ENCODE data around the gene PDCD7. TPM values are rescaled to one million over a fixed set of nuclear protein-coding genes. Genes with fewer than 3 reads are reported as not detected.
"Not testable (repeated sequence)": the region's sequence is repeated elsewhere in the genome, so short reads cannot be mapped to it uniquely, and the experiment has no call there.

The PDCD7 gene
- total RNA-seq, 2 donors from 2014 or later: 25.4 to 33.1 TPM

DNA sequence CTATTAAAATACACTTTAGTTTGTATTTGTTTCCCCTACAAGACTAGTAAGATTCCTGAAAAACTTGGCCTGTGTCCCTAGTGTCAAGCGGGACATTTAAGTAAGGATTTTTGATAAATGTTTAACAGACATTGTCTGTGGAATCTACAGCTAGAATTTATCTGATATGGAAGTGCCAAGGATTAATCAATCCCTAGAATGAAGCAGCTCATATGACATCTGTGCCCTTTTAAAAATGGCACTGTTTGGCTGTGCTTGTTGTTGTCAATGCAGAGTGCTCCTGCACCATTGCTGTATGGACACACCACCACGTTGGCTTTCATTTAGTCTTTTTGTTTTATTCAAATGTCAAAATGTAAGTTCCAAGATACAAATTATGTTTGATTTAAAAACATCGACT, 14.3 kb upstream of the PDCD7 start:
- Mint-ChIP-seq H3K27me3 (ENCODE audit: insufficient read depth) (no peaks in the 10 kb centered on the region), H3K4me3 (no peak overlapping the region), H3K27ac (no peak overlapping the region), H3K36me3 (ENCODE audit: low read depth) (peaks cover 34% of the 10 kb centered on the region), H3K4me1 (no peaks in the 10 kb centered on the region), H3K9me3 (no peaks in the 10 kb centered on the region)
- Histone ChIP-seq H3K9ac (ENCODE audit: extremely low read depth, low read length, poor library complexity, severe bottlenecking) (no peak overlapping the region), H3K4me1 (ENCODE audit: control insufficient read depth, insufficient read depth, low read length) (no peaks in the 10 kb centered on the region), H3K27ac (ENCODE audit: low read depth, low read length) (no peak overlapping the region), H3K27me3 (ENCODE audit: control insufficient read depth, insufficient read depth, low read length, poor library complexity, severe bottlenecking) (no peaks in the 10 kb centered on the region), H3K4me3 (ENCODE audit: low read length) (no peak overlapping the region), H3K36me3 (ENCODE audit: control insufficient read depth, insufficient read depth, low read length) (peaks cover 52% of the 10 kb centered on the region), H3K9me3 (ENCODE audit: control insufficient read depth, low read length) (no peaks in the 10 kb centered on the region)
- WGBS, 2 experiments (ENCODE audit: insufficient coverage in 1 of 2, insufficient read length in 1 of 2): 100% methylated on average over 2 to 3 of the region's 3 CpGs
- TF ChIP-seq, protein P1, sequence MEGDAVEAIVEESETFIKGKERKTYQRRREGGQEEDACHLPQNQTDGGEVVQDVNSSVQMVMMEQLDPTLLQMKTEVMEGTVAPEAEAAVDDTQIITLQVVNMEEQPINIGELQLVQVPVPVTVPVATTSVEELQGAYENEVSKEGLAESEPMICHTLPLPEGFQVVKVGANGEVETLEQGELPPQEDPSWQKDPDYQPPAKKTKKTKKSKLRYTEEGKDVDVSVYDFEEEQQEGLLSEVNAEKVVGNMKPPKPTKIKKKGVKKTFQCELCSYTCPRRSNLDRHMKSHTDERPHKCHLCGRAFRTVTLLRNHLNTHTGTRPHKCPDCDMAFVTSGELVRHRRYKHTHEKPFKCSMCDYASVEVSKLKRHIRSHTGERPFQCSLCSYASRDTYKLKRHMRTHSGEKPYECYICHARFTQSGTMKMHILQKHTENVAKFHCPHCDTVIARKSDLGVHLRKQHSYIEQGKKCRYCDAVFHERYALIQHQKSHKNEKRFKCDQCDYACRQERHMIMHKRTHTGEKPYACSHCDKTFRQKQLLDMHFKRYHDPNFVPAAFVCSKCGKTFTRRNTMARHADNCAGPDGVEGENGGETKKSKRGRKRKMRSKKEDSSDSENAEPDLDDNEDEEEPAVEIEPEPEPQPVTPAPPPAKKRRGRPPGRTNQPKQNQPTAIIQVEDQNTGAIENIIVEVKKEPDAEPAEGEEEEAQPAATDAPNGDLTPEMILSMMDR (conservative IDR thresholded peaks at IDR 0.05): no peak
- no peak for DNase-seq

DNA sequence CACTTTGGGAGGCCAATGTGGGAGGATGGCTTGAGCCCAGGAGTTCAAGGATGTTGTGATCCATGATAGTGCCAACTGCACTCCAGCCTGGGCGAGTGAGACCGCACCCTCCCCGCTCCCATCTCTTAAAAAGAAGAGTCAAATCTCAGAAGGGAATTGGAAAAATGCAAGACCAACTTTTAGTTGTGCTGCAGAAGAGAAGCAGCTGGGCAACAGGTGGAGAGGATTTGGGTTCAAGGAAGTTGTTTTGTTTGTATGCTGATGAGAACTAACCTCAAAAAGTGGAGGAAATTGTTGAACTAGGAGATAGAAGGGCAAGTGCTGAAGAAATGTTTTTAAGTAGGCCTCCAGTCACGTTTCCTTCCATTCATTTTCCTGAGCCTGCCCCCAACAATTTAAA, 12.8 kb upstream of the PDCD7 start:
- no peaks in the 10 kb centered on the region for H3K4me1 ChIP-seq (ENCODE audit: control insufficient read depth, insufficient read depth, low read length)
- no peak overlapping the region for H3K4me3 ChIP-seq (ENCODE audit: low read length)
- WGBS, 2 experiments (ENCODE audit: insufficient coverage in 1 of 2, insufficient read length in 1 of 2): 93 to 97% methylated on average over 3 to 4 of the region's 4 CpGs
- TF ChIP-seq, protein P1 (conservative IDR thresholded peaks at IDR 0.05): no peak
- H3K9me3 Mint-ChIP-seq: no peaks in the 10 kb centered on the region
- no peak overlapping the region for H3K27ac Mint-ChIP-seq
- no peak overlapping the region for H3K4me3 Mint-ChIP-seq
- DNase-seq: no peak
- H3K36me3 Mint-ChIP-seq (ENCODE audit: low read depth): peaks cover 26% of the 10 kb centered on the region
- no peaks in the 10 kb centered on the region for H3K4me1 Mint-ChIP-seq
- H3K27ac ChIP-seq (ENCODE audit: low read depth, low read length): no peak overlapping the region
- H3K9me3 ChIP-seq (ENCODE audit: control insufficient read depth, low read length): no peaks in the 10 kb centered on the region
- peaks cover 38% of the 10 kb centered on the region for H3K36me3 ChIP-seq (ENCODE audit: control insufficient read depth, insufficient read depth, low read length)
- H3K9ac ChIP-seq (ENCODE audit: extremely low read depth, low read length, poor library complexity, severe bottlenecking): no peak overlapping the region
- H3K27me3 ChIP-seq (ENCODE audit: control insufficient read depth, insufficient read depth, low read length, poor library complexity, severe bottlenecking): no peaks in the 10 kb centered on the region
- no peaks in the 10 kb centered on the region for H3K27me3 Mint-ChIP-seq (ENCODE audit: insufficient read depth)

DNA sequence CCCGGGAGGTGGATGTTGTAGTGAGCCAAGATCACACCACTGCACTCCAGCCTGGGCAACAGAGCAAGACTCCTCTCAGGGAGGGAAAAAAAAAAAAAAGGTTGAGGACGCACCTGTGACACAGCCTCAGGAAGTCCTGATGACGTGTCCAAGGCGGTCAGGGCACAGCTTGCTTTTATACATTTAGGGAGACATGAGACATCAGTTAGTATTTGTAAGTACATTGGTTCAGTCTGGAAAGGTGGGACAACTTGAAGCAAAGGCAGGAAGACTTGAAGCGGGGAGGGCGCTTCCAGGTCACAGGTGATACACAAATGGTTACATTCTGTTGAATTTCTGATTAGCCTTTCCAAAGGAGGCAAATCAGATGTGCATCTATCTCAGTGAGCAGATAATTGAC, 5.0 kb upstream of the PDCD7 start:
- peaks cover 27% of the 10 kb centered on the region for H3K9me3 ChIP-seq (ENCODE audit: control insufficient read depth, low read length)
- not testable (repeated sequence) for H3K36me3 ChIP-seq (ENCODE audit: control insufficient read depth, insufficient read depth, low read length); H3K4me3 ChIP-seq (ENCODE audit: low read length); DNase-seq; H3K9ac ChIP-seq (ENCODE audit: extremely low read depth, low read length, poor library complexity, severe bottlenecking); H3K27me3 Mint-ChIP-seq (ENCODE audit: insufficient read depth); H3K4me3 Mint-ChIP-seq; H3K27me3 ChIP-seq (ENCODE audit: control insufficient read depth, insufficient read depth, low read length, poor library complexity, severe bottlenecking); H3K4me1 Mint-ChIP-seq; H3K27ac Mint-ChIP-seq; H3K27ac ChIP-seq (ENCODE audit: low read depth, low read length); H3K4me1 ChIP-seq (ENCODE audit: control insufficient read depth, insufficient read depth, low read length)
- 94 to 95% methylated on average over 5 to 6 of the region's 6 CpGs for WGBS, 2 experiments (ENCODE audit: insufficient coverage in 1 of 2, insufficient read length in 1 of 2)
- Mint-ChIP-seq H3K9me3 (peaks cover 49% of the 10 kb centered on the region), H3K36me3 (ENCODE audit: low read depth) (peaks cover 12% of the 10 kb centered on the region)

DNA sequence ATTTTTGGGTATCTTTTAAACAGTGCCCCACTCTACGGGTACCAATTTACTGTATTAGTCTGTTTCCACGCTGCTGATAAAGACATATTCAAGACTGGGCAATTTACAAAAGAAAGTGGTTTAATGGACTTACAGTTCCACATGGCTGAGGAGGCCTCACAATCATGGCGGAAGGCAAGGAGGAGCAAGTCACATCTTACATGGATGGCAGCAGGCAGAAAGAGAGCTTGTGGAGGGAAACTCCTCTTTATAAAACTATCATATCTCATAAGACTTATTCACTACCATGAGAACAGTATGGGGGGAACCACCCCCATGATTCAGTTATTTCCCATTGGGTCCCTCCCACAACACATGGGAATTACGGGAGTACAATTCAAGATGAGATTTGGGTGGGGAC, 4.3 kb upstream of the PDCD7 start:
- H3K36me3 ChIP-seq (ENCODE audit: control insufficient read depth, insufficient read depth, low read length); H3K4me1 Mint-ChIP-seq; H3K4me1 ChIP-seq (ENCODE audit: control insufficient read depth, insufficient read depth, low read length); H3K4me3 ChIP-seq (ENCODE audit: low read length); H3K4me3 Mint-ChIP-seq; DNase-seq; H3K27ac ChIP-seq (ENCODE audit: low read depth, low read length); H3K9ac ChIP-seq (ENCODE audit: extremely low read depth, low read length, poor library complexity, severe bottlenecking); H3K27me3 Mint-ChIP-seq (ENCODE audit: insufficient read depth); H3K27ac Mint-ChIP-seq; H3K27me3 ChIP-seq (ENCODE audit: control insufficient read depth, insufficient read depth, low read length, poor library complexity, severe bottlenecking): not testable (repeated sequence)
- WGBS, 2 experiments (ENCODE audit: insufficient coverage in 1 of 2, insufficient read length in 1 of 2): 98 to 100% methylated on average over 3 to 4 of the region's 4 CpGs
- peaks cover 27% of the 10 kb centered on the region for H3K9me3 ChIP-seq (ENCODE audit: control insufficient read depth, low read length)
- Mint-ChIP-seq H3K9me3 (peaks cover 49% of the 10 kb centered on the region), H3K36me3 (ENCODE audit: low read depth) (peaks cover 12% of the 10 kb centered on the region)

DNA sequence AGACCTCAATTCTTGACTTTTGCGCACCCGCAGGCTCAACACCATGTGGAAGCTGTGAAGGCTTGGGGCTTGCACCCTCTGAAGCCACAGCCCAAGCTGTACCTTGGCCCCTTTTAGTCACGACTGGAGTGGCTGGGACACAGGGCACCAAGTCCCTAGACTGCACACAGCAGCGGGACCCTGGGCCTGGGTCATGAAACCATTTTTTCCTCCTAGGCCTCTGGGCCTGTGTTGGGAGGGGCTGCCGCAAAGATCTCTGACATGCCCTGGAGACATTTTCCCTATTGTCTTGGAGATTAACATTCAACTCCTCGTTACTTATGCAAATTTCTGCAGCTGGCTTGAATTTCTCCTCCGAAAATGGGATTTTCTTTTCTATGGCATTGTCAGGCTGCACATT, 3.5 kb upstream of the PDCD7 start:
- not testable (repeated sequence) for H3K4me1 Mint-ChIP-seq; DNase-seq; H3K9ac ChIP-seq (ENCODE audit: extremely low read depth, low read length, poor library complexity, severe bottlenecking); H3K27me3 ChIP-seq (ENCODE audit: control insufficient read depth, insufficient read depth, low read length, poor library complexity, severe bottlenecking); H3K4me3 ChIP-seq (ENCODE audit: low read length); H3K27ac ChIP-seq (ENCODE audit: low read depth, low read length); H3K27me3 Mint-ChIP-seq (ENCODE audit: insufficient read depth); H3K4me1 ChIP-seq (ENCODE audit: control insufficient read depth, insufficient read depth, low read length); H3K36me3 ChIP-seq (ENCODE audit: control insufficient read depth, insufficient read depth, low read length); H3K27ac Mint-ChIP-seq; H3K4me3 Mint-ChIP-seq
- peaks cover 27% of the 10 kb centered on the region for H3K9me3 ChIP-seq (ENCODE audit: control insufficient read depth, low read length)
- Mint-ChIP-seq H3K36me3 (ENCODE audit: low read depth) (peaks cover 12% of the 10 kb centered on the region), H3K9me3 (peaks cover 49% of the 10 kb centered on the region)
- 87 to 95% methylated on average over 7 of the region's 7 CpGs for WGBS, 2 experiments (ENCODE audit: insufficient coverage in 1 of 2, insufficient read length in 1 of 2)
